H1 (cell line): Measurements from ENCODE around the gene ACTN4. TPM values are rescaled to one million over a fixed set of nuclear protein-coding genes. Genes with fewer than 3 reads are reported as not detected.

Source experiments
- CTCF ChIA-PET: fragments of 300-600 bp; sonication (Branson Sonifier 250); formaldehyde crosslinking; loops from one replicate; lab custom pipeline; 2021; ENCODE audit not compliant: partially characterized antibody; lab: Charles Lee
- POLR2A ChIA-PET: fragments of 300-600 bp; sonication (Branson Sonifier 250); formaldehyde crosslinking; loops from one replicate; lab custom pipeline; 2021; ENCODE audit warnings: inconsistent platforms; ENCODE audit not compliant: partially characterized antibody; lab: Charles Lee
- DNase-seq, 2 experiments: peaks; one replicate each; pipeline versions ENCODE4 v3.0.0 to v3.0.0-alpha.2; 2010 to 2022; ENCODE audit warnings: low spot score in 2 of 2, low read depth in 1 of 2, mixed read lengths in 1 of 2
- FAIRE-seq: peaks from 2 replicates; lab custom pipeline; 2011; peaks lifted over from hg19 to GRCh38; lab: Jason Lieb, UNC
- H2AFZ ChIP-seq: 2 replicates; pipeline ENCODE4 v1.8.1; 2012; ENCODE audit warnings: low read length, inconsistent platforms
- H2AK5ac ChIP-seq: 2 replicates; pipeline ENCODE4 v1.6.1; 2013; ENCODE audit warnings: low read depth, low read length
- H2BK120ac ChIP-seq: replicated peaks from 2 replicates; pipeline ENCODE3; 2013; ENCODE audit warnings: low read depth, low read length, inconsistent platforms
- H2BK12ac ChIP-seq: 2 replicates; pipeline ENCODE4 v1.6.1; 2013; ENCODE audit warnings: low read depth, low read length
- H2BK15ac ChIP-seq: 2 replicates; pipeline ENCODE4 v1.6.1; 2013; ENCODE audit warnings: low read length
- H2BK20ac ChIP-seq: 2 replicates; pipeline ENCODE4 v1.6.1; 2013; ENCODE audit warnings: low read length
- H2BK5ac ChIP-seq: 2 replicates; pipeline ENCODE4 v1.6.1; 2013; ENCODE audit warnings: low read depth, low read length
- H3K14ac ChIP-seq: 2 replicates; pipeline ENCODE4 v1.6.1; 2013; ENCODE audit warnings: inconsistent platforms; ENCODE audit not compliant: insufficient read length
- H3K18ac ChIP-seq: 2 replicates; pipeline ENCODE4 v1.6.1; 2013; ENCODE audit warnings: low read length; ENCODE audit errors: extremely low read depth
- H3K23ac ChIP-seq: 2 replicates; pipeline ENCODE4 v1.6.1; 2013; ENCODE audit warnings: inconsistent platforms; ENCODE audit not compliant: insufficient read length
- H3K23me2 ChIP-seq: 2 replicates; pipeline ENCODE4 v1.6.1; 2013; ENCODE audit warnings: low read depth, low read length
- H3K27ac ChIP-seq: 2 replicates; pipeline ENCODE4 v1.6.1; 2011; ENCODE audit warnings: low read depth, low read length, inconsistent platforms
- H3K27me3 ChIP-seq, 4 experiments: replicated peaks in 1 of 4; 1 replicate in 1 of 4; 2 replicates in 3 of 4; pipeline versions ENCODE4 v1.6.1 to v1.8.1; 2011 to 2013; ENCODE audit warnings: low read length in 3 of 4, mild to moderate bottlenecking in 3 of 4, inconsistent platforms in 2 of 4, mixed read lengths in 2 of 4, moderate library complexity in 1 of 4; ENCODE audit not compliant: control insufficient read depth in 3 of 4, insufficient read depth in 3 of 4; ENCODE audit errors: extremely low read depth in 1 of 4
- H3K36me3 ChIP-seq, 4 experiments: 2 replicates each; pipeline versions ENCODE4 v1.6.1 to v1.8.1; 2011 to 2013; ENCODE audit warnings: mild to moderate bottlenecking in 4 of 4, low read length in 3 of 4, moderate library complexity in 2 of 4, control low read depth in 1 of 4, inconsistent platforms in 1 of 4; ENCODE audit not compliant: insufficient read depth in 4 of 4, control insufficient read depth in 2 of 4
- H3K4ac ChIP-seq: replicated peaks from 2 replicates; pipeline ENCODE3; 2013; ENCODE audit warnings: low read length, low read depth, mixed read lengths, inconsistent platforms; ENCODE audit not compliant: insufficient read length
- H3K4me1 ChIP-seq, 4 experiments: replicated peaks in 1 of 4; 1 replicate in 1 of 4; 2 replicates in 3 of 4; pipeline versions ENCODE4 v1.6.1 to v1.8.1; 2011 to 2013; ENCODE audit warnings: low read length in 3 of 4, inconsistent platforms in 2 of 4, mixed read lengths in 1 of 4; ENCODE audit not compliant: insufficient read depth in 4 of 4, control insufficient read depth in 3 of 4
- H3K4me2 ChIP-seq, 2 experiments: 2 replicates each; pipeline versions ENCODE4 v1.6.1 to v1.8.1; 2011 to 2013; ENCODE audit warnings: low read depth in 2 of 2, low read length in 2 of 2, control low read depth in 1 of 2, inconsistent platforms in 1 of 2, mild to moderate bottlenecking in 1 of 2; ENCODE audit not compliant: insufficient read depth in 1 of 2
- H3K4me3 ChIP-seq, 4 experiments: fragments of 200-600, 300-600 bp in 1 of 4; sonication (generic), shearing (Covaris generic), sonication (Bioruptor Twin) in 1 of 4; 2 replicates each; pipeline versions ENCODE4 v1.5.1 to v1.8.1; 2011 to 2016; ENCODE audit warnings: low read length in 4 of 4, low read depth in 3 of 4, control low read depth in 2 of 4, inconsistent platforms in 2 of 4, mild to moderate bottlenecking in 2 of 4, mixed read lengths in 1 of 4, moderate library complexity in 1 of 4; ENCODE audit not compliant: insufficient read depth in 2 of 4; ENCODE audit errors: extremely low read depth in 1 of 4
- H3K56ac ChIP-seq: replicated peaks from 2 replicates; pipeline ENCODE3; 2013; ENCODE audit warnings: low read depth, mild to moderate bottlenecking, mixed read lengths, low read length, inconsistent platforms; ENCODE audit not compliant: insufficient read length
- H3K79me1 ChIP-seq: 2 replicates; pipeline ENCODE4 v1.6.1; 2013; ENCODE audit warnings: low read depth, low read length, control low read depth
- H3K79me2 ChIP-seq, 2 experiments: 2 replicates each; pipeline versions ENCODE4 v1.6.1 to v1.8.1; 2012 to 2013; ENCODE audit warnings: low read length in 2 of 2, mild to moderate bottlenecking in 2 of 2, inconsistent platforms in 1 of 2; ENCODE audit not compliant: insufficient read depth in 2 of 2, control insufficient read depth in 1 of 2
- H3K9ac ChIP-seq, 4 experiments: replicated peaks in 1 of 4; 1 replicate in 1 of 4; 2 replicates in 3 of 4; pipeline versions ENCODE4 v1.6.1 to v1.8.1; 2011 to 2013; ENCODE audit warnings: low read depth in 3 of 4, low read length in 3 of 4, control low read depth in 2 of 4, mild to moderate bottlenecking in 2 of 4, moderate library complexity in 2 of 4, inconsistent platforms in 1 of 4; ENCODE audit errors: extremely low read depth in 1 of 4
- H3K9me3 ChIP-seq, 2 experiments: 2 replicates each; pipeline versions ENCODE4 v1.6.1 to v1.8.1; 2012 to 2013; ENCODE audit warnings: mild to moderate bottlenecking in 2 of 2, moderate library complexity in 2 of 2, control low read depth in 1 of 2, inconsistent platforms in 1 of 2, low read depth in 1 of 2, low read length in 1 of 2, mixed read lengths in 1 of 2; ENCODE audit not compliant: insufficient read depth in 2 of 2
- H4K20me1 ChIP-seq, 2 experiments: replicated peaks in 1 of 2; 2 replicates each; pipeline versions ENCODE3 to v1.8.1; 2011 to 2013; ENCODE audit warnings: inconsistent platforms in 2 of 2, low read length in 2 of 2, mild to moderate bottlenecking in 1 of 2; ENCODE audit not compliant: insufficient read depth in 2 of 2, control insufficient read depth in 1 of 2
- H4K5ac ChIP-seq: 2 replicates; pipeline ENCODE4 v1.6.1; 2013; ENCODE audit warnings: low read length, low read depth, mixed read lengths, inconsistent platforms; ENCODE audit not compliant: insufficient read length
- H4K8ac ChIP-seq: 2 replicates; pipeline ENCODE4 v1.8.0; 2013; ENCODE audit warnings: mild to moderate bottlenecking, moderate library complexity, low read length, inconsistent platforms; ENCODE audit not compliant: insufficient read depth; ENCODE audit errors: extremely low read depth
- H4K91ac ChIP-seq: replicated peaks from 2 replicates; pipeline ENCODE3; 2013; ENCODE audit warnings: low read length, mixed read lengths, inconsistent platforms; ENCODE audit not compliant: insufficient read length
- EP300 ChIP-seq, 2 experiments: IDR thresholded peaks; 1 replicate in 1 of 2; 2 replicates in 1 of 2; pipeline ENCODE4 v1.6.1; 2011 to 2012; ENCODE audit warnings: low read depth in 2 of 2, low read length in 2 of 2, mild to moderate bottlenecking in 2 of 2, borderline replicate concordance in 1 of 2, inconsistent platforms in 1 of 2, moderate library complexity in 1 of 2
- GABPA ChIP-seq: IDR thresholded peaks from 2 replicates; pipeline ENCODE4 v1.6.1; 2011; ENCODE audit warnings: mild to moderate bottlenecking, low read length, moderate library complexity, borderline replicate concordance; ENCODE audit not compliant: insufficient read depth
- KDM4A ChIP-seq: IDR thresholded peaks from one replicate; pipeline ENCODE4 v1.7.1; 2012; ENCODE audit warnings: low read depth, mild to moderate bottlenecking, moderate library complexity, low read length, inconsistent platforms; ENCODE audit not compliant: severe bottlenecking
- KDM5A ChIP-seq: fragments of 200-600 bp; IDR thresholded peaks from 2 replicates; pipeline ENCODE4 v1.7.1; 2012; ENCODE audit warnings: mild to moderate bottlenecking, low read length, inconsistent platforms, mixed read lengths
- MAFK ChIP-seq: IDR thresholded peaks from 2 replicates; pipeline ENCODE4 v1.6.1; 2012; ENCODE audit warnings: low read depth, mild to moderate bottlenecking, improper control_type of control experiment, low read length
- NANOG ChIP-seq: IDR thresholded peaks from 2 replicates; pipeline ENCODE4 v1.6.1; 2011; ENCODE audit warnings: low read length, low read depth, mild to moderate bottlenecking, inconsistent platforms; ENCODE audit not compliant: insufficient read depth, poor library complexity, severe bottlenecking
- SRF ChIP-seq: IDR thresholded peaks from 2 replicates; pipeline ENCODE4 v1.6.1; 2011; ENCODE audit warnings: mild to moderate bottlenecking, low read depth, low read length, moderate library complexity
- TBP ChIP-seq: IDR thresholded peaks from 2 replicates; pipeline ENCODE4 v1.6.1; 2011; ENCODE audit warnings: low read depth, low read length, improper control_type of control experiment
- TCF12 ChIP-seq: IDR thresholded peaks from 2 replicates; pipeline ENCODE4 v1.6.1; 2011; ENCODE audit warnings: low read depth, mild to moderate bottlenecking, low read length
- WGBS, 2 experiments: shearing (Covaris generic) in 1 of 2; methylation state at CpG; one replicate each; pipeline versions ENCODE4 v1.1.6 to v1.1.7; 2013 to 2015; ENCODE audit warnings: low lambda C conversion rate in 2 of 2, mixed read lengths in 2 of 2, inconsistent platforms in 1 of 2, low coverage in 1 of 2, missing lambda C conversion rate in 1 of 2; ENCODE audit not compliant: insufficient replicate concordance in 2 of 2, insufficient coverage in 1 of 2, insufficient read length in 1 of 2; ENCODE audit errors: extremely low coverage in 1 of 2, missing lambda C conversion rate in 1 of 2; 5-methylcytosine and 5-hydroxymethylcytosine counted together
- polyA plus RNA-seq, 7 experiments: library from polyadenylated mRNA; depleted of rRNA in 3 of 7; stranded (reverse) in 5 of 7; unstranded in 2 of 7; fragments of >200 nt in 5 of 7; fragments of 200-250 nt in 2 of 7; gene quantifications; 1 replicate in 5 of 7; 2 replicates in 1 of 7; 4 replicates in 1 of 7; pipeline versions ENCODE4 v1.2.1 to v1.2.3, GENCODE V29; 2011 to 2013; ENCODE audit warnings: missing spikeins in 2 of 7, mixed read lengths in 2 of 7
- total RNA-seq: library from RNA; stranded (reverse); fragmentation: NEBNext Ultra II Directional; extraction: Animal tissue kit (Norgen Biotek cat#: 25700); gene quantifications from 2 replicates; pipeline ENCODE4 v1.2.1, GENCODE V29; 2021
- TF ChIP-seq, protein P1 (sequence below), 3 experiments: IDR thresholded peaks; 1 replicate in 2 of 3; 2 replicates in 1 of 3; pipeline versions ENCODE4 v1.5.1 to v1.6.1; 2011; ENCODE audit warnings: low read length in 3 of 3, mild to moderate bottlenecking in 3 of 3, inconsistent platforms in 2 of 3, low read depth in 1 of 3, moderate library complexity in 1 of 3; ENCODE audit not compliant: insufficient read depth in 1 of 3; ENCODE audit errors: control extremely low read depth in 1 of 3

Gene ACTN4
- total and polyA plus RNA-seq, 2 of the 8 experiments (the other 6 are each of a cell fraction or from before 2014, with no cell fraction given): 211 to 520 TPM

DNA sequence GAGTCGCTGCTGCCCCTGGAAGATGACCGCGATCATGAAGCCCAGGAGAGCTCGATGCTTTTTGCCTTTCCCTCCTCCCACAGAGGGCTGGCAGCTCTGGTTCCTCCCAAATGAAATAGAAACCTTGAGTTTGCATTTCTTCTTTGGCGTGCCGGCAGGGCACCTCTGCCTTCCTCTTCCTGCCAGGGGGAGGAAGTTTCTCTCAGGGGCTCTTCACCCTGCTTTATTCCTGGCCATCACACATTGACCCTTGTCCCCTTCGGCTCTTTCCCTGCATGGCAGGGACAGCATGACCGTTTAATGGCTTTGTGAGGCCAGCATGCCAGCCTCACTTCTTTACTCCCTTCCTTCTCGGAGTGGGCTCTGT, 47.9 kb downstream of the ACTN4 start:
- no peak overlapping the region for H3K4me2 ChIP-seq
- H3K23ac ChIP-seq: no peak overlapping the region
- no peak overlapping the region for H2AFZ ChIP-seq
- no peak overlapping the region for H3K27ac ChIP-seq
- no peak overlapping the region for H2BK5ac ChIP-seq
- peaks cover 14 to 31% of the 10 kb centered on the region in 2 experiments for H4K20me1 ChIP-seq
- no peak overlapping the region for H3K9ac ChIP-seq
- H3K4ac ChIP-seq: no peak overlapping the region
- H3K4me3 ChIP-seq: no peak overlapping the region
- no peak overlapping the region for H3K56ac ChIP-seq
- H3K14ac ChIP-seq: no peak overlapping the region
- H3K36me3 ChIP-seq: peaks cover 0 to 4% (median under 1%) of the 10 kb centered on the region in 4 experiments; a peak in 3 of 8 replicates
- H2BK15ac ChIP-seq: no peak overlapping the region
- H3K23me2 ChIP-seq: no peaks in the 10 kb centered on the region
- peaks cover 38% of the 10 kb centered on the region for H3K79me1 ChIP-seq
- WGBS, 2 experiments: 93% methylated on average over 9 of the region's 9 CpGs; no CpG with 5 or more reads in 1 of the 2 experiments
- H3K27me3 ChIP-seq: no peaks in the 10 kb centered on the region
- peaks cover 4 to 88% of the 10 kb centered on the region in 2 experiments; a peak in 2 of 4 replicates for H3K79me2 ChIP-seq
- POLR2A ChIA-PET: interaction anchor here (0.6 to 23.4 kb wide), 5 partner anchors 13 to 261 kb away, joined by 3 to 495 read pairs (median 6); partner anchors contain the start of gene ACTN4
- H4K91ac ChIP-seq: peak overlapping the region; percentile 55
- no peak overlapping the region for H4K5ac ChIP-seq
- peaks cover 3 to 36% (median 23%) of the 10 kb centered on the region in 4 experiments for H3K4me1 ChIP-seq
- no peak for TF ChIP-seq GABPA
- TF ChIP-seq SRF: no peak
- no peak for TF ChIP-seq MAFK
- no peak for TF ChIP-seq TCF12
- TF ChIP-seq EP300 (IDR thresholded peaks at IDR 0.05; ENCODE audit: borderline replicate concordance in 1 of 2, low read depth in 2 of 2, low read length in 2 of 2): no peak
- TF ChIP-seq NANOG: no peak
- no peak for TF ChIP-seq KDM5A
- TF ChIP-seq, protein P1, sequence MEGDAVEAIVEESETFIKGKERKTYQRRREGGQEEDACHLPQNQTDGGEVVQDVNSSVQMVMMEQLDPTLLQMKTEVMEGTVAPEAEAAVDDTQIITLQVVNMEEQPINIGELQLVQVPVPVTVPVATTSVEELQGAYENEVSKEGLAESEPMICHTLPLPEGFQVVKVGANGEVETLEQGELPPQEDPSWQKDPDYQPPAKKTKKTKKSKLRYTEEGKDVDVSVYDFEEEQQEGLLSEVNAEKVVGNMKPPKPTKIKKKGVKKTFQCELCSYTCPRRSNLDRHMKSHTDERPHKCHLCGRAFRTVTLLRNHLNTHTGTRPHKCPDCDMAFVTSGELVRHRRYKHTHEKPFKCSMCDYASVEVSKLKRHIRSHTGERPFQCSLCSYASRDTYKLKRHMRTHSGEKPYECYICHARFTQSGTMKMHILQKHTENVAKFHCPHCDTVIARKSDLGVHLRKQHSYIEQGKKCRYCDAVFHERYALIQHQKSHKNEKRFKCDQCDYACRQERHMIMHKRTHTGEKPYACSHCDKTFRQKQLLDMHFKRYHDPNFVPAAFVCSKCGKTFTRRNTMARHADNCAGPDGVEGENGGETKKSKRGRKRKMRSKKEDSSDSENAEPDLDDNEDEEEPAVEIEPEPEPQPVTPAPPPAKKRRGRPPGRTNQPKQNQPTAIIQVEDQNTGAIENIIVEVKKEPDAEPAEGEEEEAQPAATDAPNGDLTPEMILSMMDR (IDR thresholded peaks at IDR 0.05; ENCODE audit: control extremely low read depth in 1 of 3, insufficient read depth in 1 of 3, low read depth in 1 of 3, low read length in 3 of 3): no peak
- TF ChIP-seq KDM4A: no peak
- TF ChIP-seq TBP: no peak
- H2BK20ac ChIP-seq: no peak overlapping the region
- H3K18ac ChIP-seq: no peak overlapping the region; the same call in 1 of the 2 replicates
- H2AK5ac ChIP-seq: peak overlapping the region; percentile 98
- H2BK120ac ChIP-seq: no peak overlapping the region
- no peak overlapping the region for H4K8ac ChIP-seq
- FAIRE-seq: no peak
- no peaks in the 10 kb centered on the region for H3K9me3 ChIP-seq
- CTCF ChIA-PET: interaction anchor here (0.5 to 1.5 kb wide), 4 partner anchors 17 to 245 kb away, joined by 3 to 4 read pairs (median 3); no protein-coding TSS in a partner anchor
- DNase-seq: no peak
- 0 out of 2 replicates have a peak overlapping the region, but pooled peaks have one; percentile 68 for H2BK12ac ChIP-seq
